ENCODE data around the gene SEC62. TPM values are rescaled to one million over a fixed set of nuclear protein-coding genes. Genes with fewer than 3 reads are reported as not detected.

Gene SEC62
- polyA plus RNA-seq, 1 donor from 2014 or later, result 273 TPM

- Mint-ChIP-seq H3K27ac (peak overlapping the region in 2 of 3 donors; percentile 14 to 32), H3K9me3 (no peaks in the 10 kb centered on the region), H3K36me3 (peaks cover 9% of the 10 kb centered on the region)
Observed at GRCh38 chr3:169990431-169990830, 23.8 kb downstream of the SEC62 start.

GRCh38 chr3:169992156-169992555, 25.5 kb downstream of the SEC62 start:
- Mint-ChIP-seq H3K9me3 (no peaks in the 10 kb centered on the region), H3K4me3 (no peak overlapping the region), H3K4me1 (no peaks in the 10 kb centered on the region), H3K27ac (no peak overlapping the region), H3K27me3 (no peaks in the 10 kb centered on the region), H3K36me3 (no peaks in the 10 kb centered on the region)

More at GRCh38 chr3:169990431-169990830, 23.8 kb downstream of the SEC62 start:
- no peak overlapping the region for H3K4me3 Mint-ChIP-seq
- no peaks in the 10 kb centered on the region for H3K27me3 Mint-ChIP-seq
- H3K4me1 Mint-ChIP-seq, result no peaks in the 10 kb centered on the region

- no peaks in the 10 kb centered on the region for H3K27me3 Mint-ChIP-seq
- H3K36me3 Mint-ChIP-seq, result no peaks in the 10 kb centered on the region
- peak overlapping the region in 1 of 3 donors; percentile 53 for H3K27ac Mint-ChIP-seq
- H3K4me1 Mint-ChIP-seq, result no peaks in the 10 kb centered on the region
- no peak overlapping the region for H3K4me3 Mint-ChIP-seq
- H3K9me3 Mint-ChIP-seq, result no peaks in the 10 kb centered on the region
Observed at GRCh38 chr3:169992781-169993180, 26.2 kb downstream of the SEC62 start.

GRCh38 chr3:169993761-169994160, 27.2 kb downstream of the SEC62 start:
- Mint-ChIP-seq H3K4me3 (no peak overlapping the region), H3K4me1 (peaks cover 3 to 4% (median 3%) of the 10 kb centered on the region in 3 donors), H3K9me3 (no peaks in the 10 kb centered on the region), H3K36me3 (no peaks in the 10 kb centered on the region), H3K27ac (no peak overlapping the region), H3K27me3 (no peaks in the 10 kb centered on the region)

- peaks cover 0 to 2% (median 0%) of the 10 kb centered on the region in 3 donors for H3K9me3 Mint-ChIP-seq
- peaks cover 4 to 15% (median 8%) of the 10 kb centered on the region in 3 donors for H3K4me1 Mint-ChIP-seq
- no peaks in the 10 kb centered on the region for H3K27me3 Mint-ChIP-seq
- H3K36me3 Mint-ChIP-seq, result no peaks in the 10 kb centered on the region
- H3K4me3 Mint-ChIP-seq, result no peak overlapping the region
- H3K27ac Mint-ChIP-seq, result peak overlapping the region in 1 of 3 donors; percentile 23
Observed at GRCh38 chr3:169996063-169996462, 29.5 kb downstream of the SEC62 start.

- H3K4me1 Mint-ChIP-seq, result peaks cover 24 to 34% (median 28%) of the 10 kb centered on the region in 3 donors
- H3K27ac Mint-ChIP-seq, result no peak overlapping the region
- no peak overlapping the region for H3K4me3 Mint-ChIP-seq
- H3K36me3 Mint-ChIP-seq, result no peaks in the 10 kb centered on the region
- H3K27me3 Mint-ChIP-seq, result no peaks in the 10 kb centered on the region
- peaks cover 0 to 2% (median 2%) of the 10 kb centered on the region in 3 donors for H3K9me3 Mint-ChIP-seq
Observed at GRCh38 chr3:169998668-169999131, 32.1 kb downstream of the SEC62 start.

- H3K4me3 Mint-ChIP-seq, result no peak overlapping the region
- no peaks in the 10 kb centered on the region for H3K36me3 Mint-ChIP-seq
- no peaks in the 10 kb centered on the region for H3K27me3 Mint-ChIP-seq
- no peak overlapping the region for H3K27ac Mint-ChIP-seq
- H3K4me1 Mint-ChIP-seq, result peaks cover 28 to 40% (median 34%) of the 10 kb centered on the region in 3 donors
- peaks cover 0 to 2% (median 2%) of the 10 kb centered on the region in 3 donors for H3K9me3 Mint-ChIP-seq
Observed at GRCh38 chr3:169999433-169999832, 32.8 kb downstream of the SEC62 start.

GRCh38 chr3:170000051-170000450, 33.4 kb downstream of the SEC62 start:
- Mint-ChIP-seq H3K9me3 (peaks cover 0 to 2% (median 2%) of the 10 kb centered on the region in 3 donors), H3K36me3 (no peaks in the 10 kb centered on the region), H3K27me3 (no peaks in the 10 kb centered on the region), H3K4me1 (peaks cover 28 to 40% (median 34%) of the 10 kb centered on the region in 3 donors), H3K27ac (no peak overlapping the region), H3K4me3 (no peak overlapping the region)

- H3K27me3 Mint-ChIP-seq, result no peaks in the 10 kb centered on the region
- H3K27ac Mint-ChIP-seq, result peak overlapping the region in 1 of 3 donors; percentile 72
- H3K4me1 Mint-ChIP-seq, result peaks cover 34 to 53% (median 47%) of the 10 kb centered on the region in 3 donors
Observed at GRCh38 chr3:170002231-170002630, 35.6 kb downstream of the SEC62 start.

GRCh38 chr3:170002879-170003278, 36.3 kb downstream of the SEC62 start:
- peak overlapping the region in 1 of 3 donors; percentile 72 for H3K27ac Mint-ChIP-seq
- H3K9me3 Mint-ChIP-seq, result peaks cover 0 to 2% (median 2%) of the 10 kb centered on the region in 3 donors
- no peaks in the 10 kb centered on the region for H3K27me3 Mint-ChIP-seq
- peaks cover 34 to 54% (median 48%) of the 10 kb centered on the region in 3 donors for H3K4me1 Mint-ChIP-seq
- H3K36me3 Mint-ChIP-seq, result no peaks in the 10 kb centered on the region
- H3K4me3 Mint-ChIP-seq, result peak overlapping the region in 2 of 4 donors; percentile 15 to 88

More at GRCh38 chr3:170002231-170002630, 35.6 kb downstream of the SEC62 start:
- H3K9me3 Mint-ChIP-seq, result peaks cover 0 to 2% (median 2%) of the 10 kb centered on the region in 3 donors
- H3K4me3 Mint-ChIP-seq, result peak overlapping the region in 1 of 4 donors; percentile 15
- H3K36me3 Mint-ChIP-seq, result no peaks in the 10 kb centered on the region

GRCh38 chr3:170003881-170004356, 37.3 kb downstream of the SEC62 start:
- Mint-ChIP-seq H3K36me3 (no peaks in the 10 kb centered on the region), H3K4me3 (peak overlapping the region in 1 of 4 donors; percentile 19), H3K27ac (peak overlapping the region in 2 of 3 donors; percentile 10 to 14), H3K27me3 (no peaks in the 10 kb centered on the region), H3K4me1 (peaks cover 31 to 49% (median 42%) of the 10 kb centered on the region in 3 donors), H3K9me3 (peaks cover 0 to 2% (median 2%) of the 10 kb centered on the region in 3 donors)

GRCh38 chr3:170007031-170007663, 40.5 kb downstream of the SEC62 start:
- no peaks in the 10 kb centered on the region for H3K36me3 Mint-ChIP-seq
- no peak overlapping the region for H3K4me3 Mint-ChIP-seq
- peak overlapping the region in 1 of 3 donors; percentile 85 for H3K27ac Mint-ChIP-seq
- no peaks in the 10 kb centered on the region for H3K27me3 Mint-ChIP-seq
- H3K4me1 Mint-ChIP-seq, result peaks cover 27 to 36% (median 33%) of the 10 kb centered on the region in 3 donors
- H3K9me3 Mint-ChIP-seq, result no peaks in the 10 kb centered on the region

- Mint-ChIP-seq H3K27me3 (peaks cover 3% of the 10 kb centered on the region), H3K36me3 (no peaks in the 10 kb centered on the region), H3K4me1 (peaks cover 10 to 15% (median 14%) of the 10 kb centered on the region in 3 donors), H3K27ac (peak overlapping the region in 1 of 3 donors; percentile 47), H3K4me3 (peak overlapping the region in 1 of 4 donors; percentile 47), H3K9me3 (no peaks in the 10 kb centered on the region)
Observed at GRCh38 chr3:170010498-170010897, 43.9 kb downstream of the SEC62 start.

GRCh38 chr3:170012683-170013400, 46.2 kb downstream of the SEC62 start:
- no peak overlapping the region for H3K27ac Mint-ChIP-seq

GRCh38 chr3:170016057-170016456, 49.5 kb downstream of the SEC62 start:
- no peaks in the 10 kb centered on the region for H3K9me3 Mint-ChIP-seq
- H3K36me3 Mint-ChIP-seq, result peaks cover 3% of the 10 kb centered on the region
- no peak overlapping the region for H3K4me3 Mint-ChIP-seq
- no peak overlapping the region for H3K27ac Mint-ChIP-seq
- no peaks in the 10 kb centered on the region for H3K4me1 Mint-ChIP-seq
- H3K27me3 Mint-ChIP-seq, result peaks cover 4% of the 10 kb centered on the region

More at GRCh38 chr3:170012683-170013400, 46.2 kb downstream of the SEC62 start:
- H3K9me3 Mint-ChIP-seq, result no peaks in the 10 kb centered on the region
- peaks cover 0 to 4% (median 2%) of the 10 kb centered on the region in 3 donors for H3K4me1 Mint-ChIP-seq
- H3K27me3 Mint-ChIP-seq, result peaks cover 3% of the 10 kb centered on the region
- no peaks in the 10 kb centered on the region for H3K36me3 Mint-ChIP-seq
- H3K4me3 Mint-ChIP-seq, result no peak overlapping the region

All from IgD-negative memory B cell (primary cell).